ENCODE measurements around the gene DGLUCY. TPM values are rescaled to one million over a fixed set of nuclear protein-coding genes. Genes with fewer than 3 reads are reported as not detected.

DGLUCY gene
- total and polyA plus RNA-seq, 7 experiments from 2014 or later = 31.1 to 108 (median 87.8) TPM

GRCh38 chr14:91229005-91229382 is 115.1 kb downstream of the DGLUCY start:
- no peaks in the 10 kb centered on the region for H3K27me3 Mint-ChIP-seq
- Histone ChIP-seq H3K27ac (ENCODE audit: low read depth, low read length) (peak overlapping the region; percentile 23), H3K4me3 (ENCODE audit: low read length) (peak overlapping the region; percentile 31)

GRCh38 chr14:91229743-91230200 is 115.9 kb downstream of the DGLUCY start:
- Mint-ChIP-seq H3K36me3 (peaks cover 0 to 69% (median 15%) of the 10 kb centered on the region in 5 donors), H3K27ac (peak overlapping the region; percentile 71 to 99 (median 95)), H3K4me3 (peak overlapping the region; percentile 69 to 87 (median 81)), H3K27me3 (no peaks in the 10 kb centered on the region), H3K4me1 (peaks cover 75 to 96% (median 86%) of the 10 kb centered on the region in 7 donors), H3K9me3 (peaks cover 0 to 16% (median 2%) of the 10 kb centered on the region in 11 donors)
- Histone ChIP-seq H3K9me3 (ENCODE audit: control insufficient read depth in 2 of 3, low read length in 3 of 3) (no peaks in the 10 kb centered on the region), H3K27me3 (ENCODE audit: control insufficient read depth in 2 of 2, insufficient read depth in 2 of 2, low read length in 2 of 2) (no peaks in the 10 kb centered on the region), H3K36me3 (ENCODE audit: control insufficient read depth in 2 of 3, insufficient read depth in 3 of 3, low read length in 3 of 3) (no peaks in the 10 kb centered on the region), H3K4me1 (ENCODE audit: control insufficient read depth in 2 of 2, insufficient read depth in 2 of 2, low read length in 2 of 2) (peaks cover 88 to 91% of the 10 kb centered on the region in 2 donors), H3K27ac (ENCODE audit: low read depth, low read length) (peak overlapping the region; percentile 53), H3K4me3 (ENCODE audit: low read length) (peak overlapping the region; percentile 31)
- POLR2A ChIA-PET = interaction anchor here (0.6 to 5.5 kb wide), 9 partner anchors 10 to 220 kb away, joined by 3 to 103 read pairs (median 3); partner anchors contain the start of gene GPR68
- DNase-seq (peak; percentile 30 to 86 (median 78)), ATAC-seq (peak; percentile 76)
- intact Hi-C loops (cut with micrococcal nuclease) = loop anchor here (1.0 to 2.0 kb wide), 9 partner anchors 14 to 187 kb away; partner anchors contain the start of genes CCDC88C (in 1 of the 2) and RPS6KA5 (in 1 of the 2)
- CTCF ChIA-PET = interaction anchor here (0.5 to 1.0 kb wide), 4 partner anchors 12 to 63 kb away, joined by 3 read pairs; partner anchors contain the start of gene GPR68

More at GRCh38 chr14:91229005-91229382, 115.1 kb downstream of the DGLUCY start:
- peaks cover 0 to 65% (median 14%) of the 10 kb centered on the region in 5 donors for H3K36me3 Mint-ChIP-seq
- peak overlapping the region; percentile 69 to 87 (median 80) for H3K4me3 Mint-ChIP-seq
- no peaks in the 10 kb centered on the region for H3K36me3 ChIP-seq (ENCODE audit: control insufficient read depth in 2 of 3, insufficient read depth in 3 of 3, low read length in 3 of 3)
- no peaks in the 10 kb centered on the region for H3K9me3 ChIP-seq (ENCODE audit: control insufficient read depth in 2 of 3, low read length in 3 of 3)
- no peaks in the 10 kb centered on the region for H3K27me3 ChIP-seq (ENCODE audit: control insufficient read depth in 2 of 2, insufficient read depth in 2 of 2, low read length in 2 of 2)
- POLR2A ChIA-PET = interaction anchor here (0.5 to 5.5 kb wide), 9 partner anchors 10 to 219 kb away, joined by 3 to 103 read pairs (median 3); partner anchors contain the start of gene GPR68
- H3K4me1 ChIP-seq (ENCODE audit: control insufficient read depth in 2 of 2, insufficient read depth in 2 of 2, low read length in 2 of 2) = peaks cover 92 to 96% of the 10 kb centered on the region in 2 donors
- ATAC-seq = no peak
- intact Hi-C loops (cut with micrococcal nuclease) = loop anchor here (1.0 to 2.0 kb wide), 8 partner anchors 14 to 188 kb away; partner anchors contain the start of genes CCDC88C (in 1 of the 2) and RPS6KA5 (in 1 of the 2)
- CTCF ChIA-PET = interaction anchor here (0.5 to 0.6 kb wide), 2 partner anchors 52 to 64 kb away, joined by 3 read pairs; no protein-coding TSS in a partner anchor
- H3K27ac Mint-ChIP-seq = peak overlapping the region in 8 of 9 donors; percentile 1 to 98 (median 89)
- H3K4me1 Mint-ChIP-seq = peaks cover 69 to 94% (median 89%) of the 10 kb centered on the region in 7 donors
- peaks cover 0 to 16% (median 2%) of the 10 kb centered on the region in 11 donors for H3K9me3 Mint-ChIP-seq
- no peak for DNase-seq

- intact Hi-C loops (cut with micrococcal nuclease) = loop anchor here in 1 of 2 donors (1.0 kb wide), 1 partner anchor 41 kb away; no protein-coding TSS in a partner anchor
- Histone ChIP-seq H3K27me3 (ENCODE audit: control insufficient read depth in 2 of 2, insufficient read depth in 2 of 2, low read length in 2 of 2) (no peaks in the 10 kb centered on the region), H3K4me3 (ENCODE audit: low read length) (peak overlapping the region; percentile 21), H3K36me3 (ENCODE audit: control insufficient read depth in 2 of 3, insufficient read depth in 3 of 3, low read length in 3 of 3) (no peaks in the 10 kb centered on the region), H3K27ac (ENCODE audit: low read depth, low read length) (peak overlapping the region; percentile 53), H3K4me1 (ENCODE audit: control insufficient read depth in 2 of 2, insufficient read depth in 2 of 2, low read length in 2 of 2) (peaks cover 81 to 83% of the 10 kb centered on the region in 2 donors), H3K9me3 (ENCODE audit: control insufficient read depth in 2 of 3, low read length in 3 of 3) (no peaks in the 10 kb centered on the region)
- Mint-ChIP-seq H3K4me3 (peak overlapping the region; percentile 39 to 87 (median 81)), H3K36me3 (peaks cover 0 to 69% (median 15%) of the 10 kb centered on the region in 5 donors), H3K27ac (peak overlapping the region; percentile 71 to 99 (median 95)), H3K4me1 (peaks cover 73 to 92% (median 83%) of the 10 kb centered on the region in 7 donors), H3K27me3 (no peaks in the 10 kb centered on the region), H3K9me3 (peaks cover 0 to 16% (median 2%) of the 10 kb centered on the region in 11 donors)
- no peak for ATAC-seq
- POLR2A ChIA-PET = interaction anchor here (0.8 to 5.5 kb wide), 4 partner anchors 11 to 19 kb away, joined by 3 to 103 read pairs (median 12); partner anchors contain the start of gene GPR68
- CTCF ChIA-PET = interaction anchor here (0.6 to 1.0 kb wide), 2 partner anchors 11 to 14 kb away, joined by 3 read pairs; partner anchors contain the start of gene GPR68
- DNase-seq = no peak
Measured at GRCh38 chr14:91230397-91231035, 116.6 kb downstream of the DGLUCY start.

- Histone ChIP-seq H3K4me1 (ENCODE audit: control insufficient read depth in 2 of 2, insufficient read depth in 2 of 2, low read length in 2 of 2) (peaks cover 75 to 80% of the 10 kb centered on the region in 2 donors), H3K27me3 (ENCODE audit: control insufficient read depth in 2 of 2, insufficient read depth in 2 of 2, low read length in 2 of 2) (no peaks in the 10 kb centered on the region), H3K36me3 (ENCODE audit: control insufficient read depth in 2 of 3, insufficient read depth in 3 of 3, low read length in 3 of 3) (no peaks in the 10 kb centered on the region), H3K9me3 (ENCODE audit: control insufficient read depth in 2 of 3, low read length in 3 of 3) (no peaks in the 10 kb centered on the region), H3K4me3 (ENCODE audit: low read length) (peak overlapping the region; percentile 21), H3K27ac (ENCODE audit: low read depth, low read length) (no peak overlapping the region)
- H3K27me3 Mint-ChIP-seq = no peaks in the 10 kb centered on the region
- ChIA-PET CTCF (no interaction called here), POLR2A (interaction anchor here (1.0 to 2.7 kb wide), 2 partner anchors 11 to 66 kb away, joined by 3 to 20 read pairs; no protein-coding TSS in a partner anchor)
- intact Hi-C loops (cut with micrococcal nuclease) = no loop called here
- peak overlapping the region in 8 of 9 donors; percentile 38 to 98 (median 84) for H3K27ac Mint-ChIP-seq
- DNase-seq (no peak), ATAC-seq (no peak)
- peaks cover 0 to 67% (median 15%) of the 10 kb centered on the region in 5 donors for H3K36me3 Mint-ChIP-seq
- H3K9me3 Mint-ChIP-seq = peaks cover 0 to 16% (median 2%) of the 10 kb centered on the region in 11 donors
- H3K4me1 Mint-ChIP-seq = peaks cover 64 to 91% (median 76%) of the 10 kb centered on the region in 7 donors
- H3K4me3 Mint-ChIP-seq = peak overlapping the region; percentile 11 to 87 (median 46)
Measured at GRCh38 chr14:91231446-91231845, 117.6 kb downstream of the DGLUCY start.

GRCh38 chr14:91232052-91232451 is 118.2 kb downstream of the DGLUCY start:
- Histone ChIP-seq H3K27ac (ENCODE audit: low read depth, low read length) (no peak overlapping the region), H3K4me3 (ENCODE audit: low read length) (peak overlapping the region; percentile 10), H3K36me3 (ENCODE audit: control insufficient read depth in 2 of 3, insufficient read depth in 3 of 3, low read length in 3 of 3) (no peaks in the 10 kb centered on the region), H3K9me3 (ENCODE audit: control insufficient read depth in 2 of 3, low read length in 3 of 3) (no peaks in the 10 kb centered on the region), H3K4me1 (ENCODE audit: control insufficient read depth in 2 of 2, insufficient read depth in 2 of 2, low read length in 2 of 2) (peaks cover 69 to 74% of the 10 kb centered on the region in 2 donors), H3K27me3 (ENCODE audit: control insufficient read depth in 2 of 2, insufficient read depth in 2 of 2, low read length in 2 of 2) (no peaks in the 10 kb centered on the region)
- peak overlapping the region in 9 of 10 donors; percentile 28 to 87 (median 51) for H3K4me3 Mint-ChIP-seq
- ATAC-seq (no peak), DNase-seq (no peak)
- H3K9me3 Mint-ChIP-seq = peaks cover 0 to 16% (median 2%) of the 10 kb centered on the region in 11 donors
- peak overlapping the region in 7 of 9 donors; percentile 25 to 98 (median 88) for H3K27ac Mint-ChIP-seq
- ChIA-PET POLR2A (interaction anchor here (1.0 to 2.7 kb wide), 2 partner anchors 10 to 65 kb away, joined by 3 to 20 read pairs; no protein-coding TSS in a partner anchor), CTCF (no interaction called here)
- H3K27me3 Mint-ChIP-seq = no peaks in the 10 kb centered on the region
- H3K36me3 Mint-ChIP-seq = peaks cover 0 to 65% (median 15%) of the 10 kb centered on the region in 5 donors
- H3K4me1 Mint-ChIP-seq = peaks cover 58 to 85% (median 70%) of the 10 kb centered on the region in 7 donors
- intact Hi-C loops (cut with micrococcal nuclease) = no loop called here

GRCh38 chr14:91232603-91233002 is 118.7 kb downstream of the DGLUCY start:
- ATAC-seq (no peak), DNase-seq (no peak)
- Mint-ChIP-seq H3K4me1 (peaks cover 57 to 80% (median 68%) of the 10 kb centered on the region in 7 donors), H3K4me3 (peak overlapping the region in 8 of 10 donors; percentile 23 to 82 (median 40)), H3K9me3 (peaks cover 0 to 16% (median 2%) of the 10 kb centered on the region in 11 donors), H3K36me3 (peaks cover 0 to 65% (median 15%) of the 10 kb centered on the region in 5 donors), H3K27ac (peak overlapping the region in 6 of 9 donors; percentile 23 to 98 (median 61)), H3K27me3 (no peaks in the 10 kb centered on the region)
- ChIA-PET CTCF (no interaction called here), POLR2A (interaction anchor here (1.0 to 2.7 kb wide), 2 partner anchors 10 to 65 kb away, joined by 3 to 20 read pairs; no protein-coding TSS in a partner anchor)
- Histone ChIP-seq H3K4me3 (ENCODE audit: low read length) (peak overlapping the region; percentile 10), H3K36me3 (ENCODE audit: control insufficient read depth in 2 of 3, insufficient read depth in 3 of 3, low read length in 3 of 3) (no peaks in the 10 kb centered on the region), H3K4me1 (ENCODE audit: control insufficient read depth in 2 of 2, insufficient read depth in 2 of 2, low read length in 2 of 2) (peaks cover 63 to 68% of the 10 kb centered on the region in 2 donors), H3K27ac (ENCODE audit: low read depth, low read length) (no peak overlapping the region), H3K27me3 (ENCODE audit: control insufficient read depth in 2 of 2, insufficient read depth in 2 of 2, low read length in 2 of 2) (no peaks in the 10 kb centered on the region), H3K9me3 (ENCODE audit: control insufficient read depth in 2 of 3, low read length in 3 of 3) (no peaks in the 10 kb centered on the region)
- intact Hi-C loops (cut with micrococcal nuclease) = no loop called here

Data from naive thymus-derived CD4-positive, alpha-beta T cell (primary cell).